NCI-H187 (cell line): ENCODE results near the gene CIP2A.

ENCODE experiments used
- DNase-seq, 2 experiments: peaks; one replicate each; lab custom pipeline; 2025; lab: John Stamatoyannopoulos, UW

Gene CIP2A

GRCh38 chr3:108510496-108510895 lies 78.7 kb downstream of the CIP2A start, which contains the start of gene MYH15:
MYH15 (minus strand) TSS chr3:108510596; CDS start chr3:108510530, 66 bp downstream.
- no peak for DNase-seq

GRCh38 chr3:108509871-108510270 lies 79.4 kb downstream of the CIP2A start:
- DNase-seq = no peak

- no peak for DNase-seq
Measured at GRCh38 chr3:108509263-108509662, 80.0 kb downstream of the CIP2A start.

GRCh38 chr3:108507902-108508301 lies 81.3 kb downstream of the CIP2A start:
- DNase-seq = no peak

GRCh38 chr3:108505811-108506210 lies 83.4 kb downstream of the CIP2A start:
- DNase-seq = no peak

GRCh38 chr3:108503722-108504121 lies 85.5 kb downstream of the CIP2A start:
- DNase-seq = no peak

- DNase-seq = no peak
Measured at GRCh38 chr3:108501535-108501934, 87.7 kb downstream of the CIP2A start.

- DNase-seq = no peak
Measured at GRCh38 chr3:108500728-108501127, 88.5 kb downstream of the CIP2A start.
